T-cell (primary cell): ENCODE measurements around the gene PPA2. TPM values are rescaled to one million over a fixed set of nuclear protein-coding genes. Genes with fewer than 3 reads are reported as not detected.

ENCODE experiments used
- ATAC-seq, 4 experiments: fragments of 200-7000 bp in 3 of 4; fragments of 150-1000 bp in 1 of 4; cut with Tn5 transposase; replicated peaks in 1 of 4; 1 replicate in 3 of 4; 2 replicates in 1 of 4; pipeline ENCODE4 v1.10.0; 2021; ENCODE audit warnings: moderate library complexity in 3 of 4, mild to moderate bottlenecking in 2 of 4, moderate number of reproducible peaks in 1 of 4
- CTCF ChIA-PET, 2 donors: fragments of 300-600 bp; sonication (Branson Sonifier 250); formaldehyde crosslinking; loops; one replicate each; lab custom pipeline; 2022; ENCODE audit warnings: antibody characterized with exemption in 2 of 2; lab: Charles Lee
- POLR2A ChIA-PET, 2 donors: fragments of 300-600 bp; sonication (Branson Sonifier 250); formaldehyde crosslinking; loops; one replicate each; lab custom pipeline; 2022; ENCODE audit warnings: antibody characterized with exemption in 2 of 2; lab: Charles Lee
- DNase-seq, 35 experiments: peaks; one replicate each; pipeline versions ENCODE4 v3.0.0 to v3.0.0-alpha.2; 2013 to 2023
- H3K27ac ChIP-seq: one replicate; pipeline ENCODE4 v1.5.1; 2013; ENCODE audit warnings: low read length
- H3K27me3 ChIP-seq, 2 experiments: replicated peaks in 1 of 2; 1 replicate in 1 of 2; 2 replicates in 1 of 2; pipeline versions ENCODE4 v1.6.1 to v1.7.0; 2013; ENCODE audit warnings: low read length in 1 of 2, mixed read lengths in 1 of 2; ENCODE audit not compliant: control insufficient read depth in 2 of 2, insufficient read depth in 2 of 2; ENCODE audit errors: extremely low read depth in 1 of 2
- H3K36me3 ChIP-seq, 2 donors: 1 replicate in 1 of 2; 2 replicates in 1 of 2; pipeline versions ENCODE4 v1.6.1 to v1.7.0; 2013; ENCODE audit warnings: low read length in 1 of 2; ENCODE audit not compliant: control insufficient read depth in 2 of 2, insufficient read depth in 1 of 2; ENCODE audit errors: extremely low read depth in 1 of 2
- H3K4me1 ChIP-seq, 2 experiments: 1 replicate in 1 of 2; 2 replicates in 1 of 2; pipeline versions ENCODE4 v1.6.1 to v1.7.0; 2013; ENCODE audit warnings: low read length in 2 of 2, mixed read lengths in 1 of 2; ENCODE audit not compliant: insufficient read depth in 2 of 2, control insufficient read depth in 1 of 2; ENCODE audit errors: extremely low read depth in 1 of 2
- H3K4me3 ChIP-seq, 2 donors: 1 replicate in 1 of 2; 2 replicates in 1 of 2; pipeline versions ENCODE4 v1.5.1 to v1.7.0; 2013; ENCODE audit warnings: mild to moderate bottlenecking in 2 of 2, low read length in 1 of 2, moderate library complexity in 1 of 2; ENCODE audit not compliant: control insufficient read depth in 1 of 2; ENCODE audit errors: extremely low read depth in 1 of 2
- H3K9me3 ChIP-seq: 2 replicates; pipeline ENCODE4 v1.7.0; 2013
- H3K27ac Mint-ChIP-seq, 2 donors: one replicate each; pipeline ENCODE4 v1.8.0; 2020 to 2021; ENCODE audit warnings: mild to moderate bottlenecking in 2 of 2, mixed read lengths in 2 of 2
- H3K27me3 Mint-ChIP-seq, 2 donors: one replicate each; pipeline ENCODE4 v1.8.0; 2021 to 2022; ENCODE audit warnings: mixed read lengths in 2 of 2
- H3K36me3 Mint-ChIP-seq: one replicate; pipeline ENCODE4 v1.8.0; 2021; ENCODE audit warnings: mixed read lengths
- H3K4me1 Mint-ChIP-seq, 3 donors: one replicate each; pipeline ENCODE4 v1.8.0; 2020 to 2022; ENCODE audit warnings: mixed read lengths in 3 of 3, mild to moderate bottlenecking in 1 of 3
- H3K4me3 Mint-ChIP-seq, 3 donors: one replicate each; pipeline ENCODE4 v1.8.0; 2020 to 2022; ENCODE audit warnings: mild to moderate bottlenecking in 3 of 3, mixed read lengths in 3 of 3, moderate library complexity in 3 of 3
- H3K9me3 Mint-ChIP-seq, 3 donors: one replicate each; pipeline ENCODE4 v1.8.0; 2020 to 2022; ENCODE audit warnings: mixed read lengths in 3 of 3
- WGBS: methylation state at CpG from one replicate; pipeline ENCODE4 v1.1.5; 2013; ENCODE audit warnings: missing lambda C conversion rate; ENCODE audit not compliant: insufficient coverage; 5-methylcytosine and 5-hydroxymethylcytosine counted together
- total RNA-seq, 35 experiments: library from RNA in 6 of 35; stranded (reverse) in 6 of 35; fragments of 120-200 nt in 1 of 35; gene quantifications; one replicate each; pipeline versions ENCODE4 v1.2.1 to v1.2.4 and lab custom pipeline; 2013 to 2026

Gene PPA2
- total RNA-seq, 5 donors from 2014 or later (not counting 1 experiment from before 2014, with no cell fraction given): 43.0 to 56.4 (median 52.6) TPM

- Histone ChIP-seq H3K36me3 (no peaks in the 10 kb centered on the region), H3K9me3 (no peaks in the 10 kb centered on the region), H3K4me3 (no peak overlapping the region), H3K4me1 (no peaks in the 10 kb centered on the region), H3K27me3 (peaks cover 0 to 4% of the 10 kb centered on the region in 2 experiments), H3K27ac (no peak overlapping the region)
- Mint-ChIP-seq H3K4me3 (no peak overlapping the region), H3K36me3 (no peaks in the 10 kb centered on the region), H3K27me3 (no peaks in the 10 kb centered on the region), H3K27ac (no peak overlapping the region), H3K9me3 (no peaks in the 10 kb centered on the region), H3K4me1 (no peaks in the 10 kb centered on the region)
- DNase-seq (no peak), ATAC-seq (no peak)
- no CpG with 5 or more reads among the region's 2 CpGs for WGBS
- CTCF ChIA-PET: no interaction called here
- POLR2A ChIA-PET: interaction anchor here in 1 of 2 donors (0.6 kb wide), 1 partner anchor 455 kb away, joined by 3 read pairs; no protein-coding TSS in a partner anchor
These were observed 29.6 kb upstream of the PPA2 start for GRCh38 chr4:105503484-105503883.

DNA sequence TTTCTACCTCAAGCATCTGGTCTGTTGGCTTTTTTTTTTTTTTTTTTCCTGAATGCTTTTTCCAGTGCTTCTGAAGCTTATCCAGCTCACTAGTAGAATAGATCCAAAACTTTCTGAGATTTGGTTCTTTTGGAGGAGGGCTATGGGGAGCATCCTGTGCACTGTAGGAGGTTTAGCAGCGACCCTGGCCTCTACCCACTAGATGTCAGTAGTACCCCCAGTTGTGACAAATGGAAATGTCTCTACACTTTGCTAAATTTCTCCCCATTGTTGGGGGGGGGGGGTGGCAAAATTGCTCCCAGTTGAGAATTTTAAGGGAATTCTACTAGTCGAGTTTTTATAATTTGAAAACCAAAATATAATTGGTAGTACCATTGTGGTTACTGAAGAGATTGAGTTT is 23.0 kb upstream of the PPA2 start:
- CTCF ChIA-PET: interaction anchor here in 1 of 2 donors (0.6 to 0.7 kb wide), 2 partner anchors 257 to 598 kb away, joined by 3 to 4 read pairs; no protein-coding TSS in a partner anchor

DNA sequence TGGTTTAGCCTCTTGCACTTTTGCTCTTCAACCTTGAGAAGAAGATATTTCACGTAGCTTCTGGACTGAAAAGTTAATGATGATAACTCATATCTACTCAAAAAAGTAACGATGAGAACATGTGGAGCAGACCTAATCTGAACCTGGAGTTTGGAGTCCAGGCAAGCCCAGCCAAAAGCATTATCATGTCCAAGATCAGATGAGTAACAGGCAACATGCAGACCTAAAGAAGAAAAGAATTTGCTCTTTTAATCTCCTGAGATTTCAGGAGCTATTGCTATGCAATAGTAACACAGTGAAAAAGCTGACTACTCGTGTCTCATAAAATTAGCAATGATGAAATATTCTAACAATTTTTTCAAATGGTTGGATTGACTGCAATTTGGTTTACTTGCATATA is 21.8 kb upstream of the PPA2 start:
- CTCF ChIA-PET: no interaction called here
- POLR2A ChIA-PET: interaction anchor here in 1 of 2 donors (0.5 kb wide), 1 partner anchor 126 kb away, joined by 3 read pairs; no protein-coding TSS in a partner anchor

More for the DNA sequence above, 23.0 kb upstream of the PPA2 start:
- POLR2A ChIA-PET: no interaction called here
- ATAC-seq (no peak), DNase-seq (no peak)
- Histone ChIP-seq H3K9me3 (no peaks in the 10 kb centered on the region), H3K36me3 (no peaks in the 10 kb centered on the region), H3K27me3 (peaks cover 0 to 4% of the 10 kb centered on the region in 2 experiments), H3K27ac (no peak overlapping the region), H3K4me1 (no peaks in the 10 kb centered on the region), H3K4me3 (no peak overlapping the region)
- peaks cover 14 to 19% of the 10 kb centered on the region in 2 donors for H3K27me3 Mint-ChIP-seq
- H3K4me3 Mint-ChIP-seq: no peak overlapping the region
- H3K36me3 Mint-ChIP-seq: no peaks in the 10 kb centered on the region
- peaks cover 0 to 4% (median 0%) of the 10 kb centered on the region in 3 donors for H3K9me3 Mint-ChIP-seq
- no peak overlapping the region for H3K27ac Mint-ChIP-seq
- WGBS: no CpG with 5 or more reads among the region's 2 CpGs
- H3K4me1 Mint-ChIP-seq: no peaks in the 10 kb centered on the region

GRCh38 chr4:105490523-105490922 is 16.7 kb upstream of the PPA2 start:
- no peak for DNase-seq
- Histone ChIP-seq H3K4me1 (no peaks in the 10 kb centered on the region), H3K4me3 (no peak overlapping the region), H3K27me3 (no peaks in the 10 kb centered on the region), H3K36me3 (no peaks in the 10 kb centered on the region), H3K27ac (no peak overlapping the region), H3K9me3 (no peaks in the 10 kb centered on the region)
- ChIA-PET POLR2A (no interaction called here), CTCF (no interaction called here)
- Mint-ChIP-seq H3K9me3 (peaks cover 3 to 23% (median 12%) of the 10 kb centered on the region in 3 donors), H3K36me3 (no peaks in the 10 kb centered on the region), H3K4me3 (no peak overlapping the region), H3K27ac (no peak overlapping the region), H3K27me3 (peaks cover 18 to 21% of the 10 kb centered on the region in 2 donors), H3K4me1 (no peaks in the 10 kb centered on the region)
- no peak for ATAC-seq
- no CpG with 5 or more reads among the region's 1 CpG for WGBS

More for the DNA sequence above, 21.8 kb upstream of the PPA2 start:
- WGBS: no CpG with 5 or more reads among the region's 3 CpGs
- Histone ChIP-seq H3K27me3 (peaks cover 0 to 1% of the 10 kb centered on the region in 2 experiments), H3K27ac (no peak overlapping the region), H3K4me1 (no peaks in the 10 kb centered on the region), H3K9me3 (no peaks in the 10 kb centered on the region), H3K36me3 (no peaks in the 10 kb centered on the region), H3K4me3 (no peak overlapping the region)
- Mint-ChIP-seq H3K4me3 (no peak overlapping the region), H3K27ac (no peak overlapping the region), H3K9me3 (peaks cover 0 to 4% (median 0%) of the 10 kb centered on the region in 3 donors), H3K36me3 (no peaks in the 10 kb centered on the region), H3K27me3 (peaks cover 14 to 21% of the 10 kb centered on the region in 2 donors), H3K4me1 (no peaks in the 10 kb centered on the region)
- DNase-seq (no peak), ATAC-seq (no peak)

DNA sequence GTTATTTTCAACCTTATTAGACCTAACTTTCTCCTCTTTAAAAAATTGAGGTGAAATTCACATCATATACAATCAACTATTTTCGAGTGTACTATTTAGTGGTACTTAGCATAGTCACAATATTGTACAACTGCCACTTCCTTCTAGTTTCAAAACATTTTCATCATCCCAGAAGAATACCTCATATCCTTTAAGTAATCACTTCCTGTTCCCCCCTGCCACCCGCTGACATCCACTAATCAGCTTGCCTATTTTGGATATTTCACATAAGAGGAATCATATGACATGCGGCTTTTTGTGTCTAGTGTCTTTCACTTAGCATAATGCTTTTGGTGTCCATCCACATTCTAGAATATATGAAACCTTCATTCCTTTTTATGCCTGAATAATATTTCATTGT is 10.0 kb upstream of the PPA2 start:
- WGBS: no CpG with 5 or more reads among the region's 3 CpGs
- ChIA-PET CTCF (interaction anchor here in 1 of 2 donors (0.6 kb wide), 1 partner anchor 10 kb away, joined by 4 read pairs; the partner anchor contains the start of gene PPA2), POLR2A (no interaction called here)
- no peak overlapping the region for H3K27ac ChIP-seq
- H3K9me3 ChIP-seq: no peaks in the 10 kb centered on the region
- no peaks in the 10 kb centered on the region for H3K36me3 ChIP-seq
- H3K4me1 ChIP-seq: no peaks in the 10 kb centered on the region
- H3K4me3 ChIP-seq: no peak overlapping the region
- no peak for ATAC-seq
- H3K27ac Mint-ChIP-seq: no peak overlapping the region
- H3K4me3 Mint-ChIP-seq: no peak overlapping the region
- DNase-seq: no peak
- H3K27me3 Mint-ChIP-seq: peaks cover 4 to 12% of the 10 kb centered on the region in 2 donors
- peaks cover 2 to 10% (median 8%) of the 10 kb centered on the region in 3 donors for H3K9me3 Mint-ChIP-seq
- H3K27me3 ChIP-seq: no peaks in the 10 kb centered on the region
- H3K36me3 Mint-ChIP-seq: no peaks in the 10 kb centered on the region
- no peaks in the 10 kb centered on the region for H3K4me1 Mint-ChIP-seq

DNA sequence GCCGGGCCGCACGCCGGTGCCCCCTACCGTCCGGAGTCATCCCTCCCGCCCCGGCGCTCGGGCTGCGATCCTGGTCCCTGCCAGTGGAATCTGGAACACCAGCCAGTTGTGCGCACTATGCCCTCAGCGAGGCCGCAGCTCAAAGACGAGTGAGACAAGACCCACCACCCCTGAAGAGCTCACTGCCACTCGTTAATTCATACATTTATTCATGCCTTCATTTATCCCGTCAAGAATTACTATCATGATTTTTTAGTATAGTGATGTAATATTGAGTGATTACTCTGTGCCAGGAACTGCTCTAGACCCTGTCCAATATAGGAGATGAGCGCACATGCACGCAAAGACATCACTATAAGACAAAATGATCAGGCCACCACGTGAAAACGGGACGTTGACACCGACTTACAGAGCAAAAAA is 247 bp upstream of the PPA2 start:
- Histone ChIP-seq H3K9me3 (no peaks in the 10 kb centered on the region), H3K4me3 (peak overlapping the region; percentile 62 to 97), H3K36me3 (no peaks in the 10 kb centered on the region), H3K27ac (no peak overlapping the region), H3K27me3 (no peaks in the 10 kb centered on the region), H3K4me1 (peaks cover 8 to 20% of the 10 kb centered on the region in 2 experiments)
- Mint-ChIP-seq H3K4me1 (peaks cover 39 to 50% (median 41%) of the 10 kb centered on the region in 3 donors), H3K27me3 (no peaks in the 10 kb centered on the region), H3K9me3 (no peaks in the 10 kb centered on the region), H3K36me3 (no peaks in the 10 kb centered on the region), H3K27ac (peak overlapping the region; percentile 97 to 98), H3K4me3 (peak overlapping the region; percentile 99)
- peak in 2 of 4 experiments; percentile 2 to 5 for ATAC-seq
- ChIA-PET CTCF (interaction anchor here (0.5 to 3.2 kb wide), 26 partner anchors 9 to 842 kb away, joined by 3 to 21 read pairs (median 3); partner anchors contain the start of genes AIMP1 (in 1 of the 2), GSTCD (in 1 of the 2), INTS12 (in 1 of the 2) and TBCK (in 1 of the 2)), POLR2A (interaction anchor here (0.6 to 1.1 kb wide), 7 partner anchors 18 to 795 kb away, joined by 3 to 7 read pairs (median 5); partner anchors contain the start of gene TET2 (in 1 of the 2))
- peak in 2 of 35 experiments; percentile 75 to 80 for DNase-seq
- 0% methylated on average over 11 of the region's 23 CpGs for WGBS
